Measurements from ENCODE around the gene DNAJB1. TPM values are rescaled to one million over a fixed set of nuclear protein-coding genes. Genes with fewer than 3 reads are reported as not detected.

DNAJB1 gene
- total and polyA plus RNA-seq, 10 of the 15 experiments (the other 5 are each of a cell fraction or from before 2014, with no cell fraction given), result 4.8 to 65.8 (median 34.9) TPM

- 0 out of 2 replicates have a peak, but pooled peaks have one; percentile 47 for TF ChIP-seq RB1 (IDR thresholded peaks at IDR 0.05; ENCODE audit: borderline replicate concordance)
- TF ChIP-seq ESRRA (IDR thresholded peaks at IDR 0.05; ENCODE audit: low read length), result no peak
- no peak for TF ChIP-seq RUNX3 (IDR thresholded peaks at IDR 0.05; ENCODE audit: low read length)
- TF ChIP-seq ZNF24 (IDR thresholded peaks at IDR 0.05), result no peak
- no peak for TF ChIP-seq SUPT20H (IDR thresholded peaks at IDR 0.05; ENCODE audit: borderline replicate concordance, control insufficient read depth, low read depth, low read length)
- TF ChIP-seq HDGF (IDR thresholded peaks at IDR 0.05), result no peak
- no peak for TF ChIP-seq SIN3A (IDR thresholded peaks at IDR 0.05; ENCODE audit: low read depth, low read length)
- TF ChIP-seq POLR2AphosphoS2 (IDR thresholded peaks at IDR 0.05; ENCODE audit: low read depth, low read length), result peak; percentile 68
- TF ChIP-seq SMAD5 (IDR thresholded peaks at IDR 0.05; ENCODE audit: low read depth), result no peak
- TF ChIP-seq CREM (IDR thresholded peaks at IDR 0.05; ENCODE audit: low read depth), result no peak
- TF ChIP-seq NFYB (IDR thresholded peaks at IDR 0.05; ENCODE audit: insufficient read depth, low read depth, low read length), result no peak
- no peak for TF ChIP-seq USF1 (IDR thresholded peaks at IDR 0.05; ENCODE audit: borderline replicate concordance, extremely low read length, insufficient read depth, low read depth, low read length)
- TF ChIP-seq NRF1 (conservative IDR thresholded peaks at IDR 0.05; ENCODE audit: low read depth, low read length), result no peak
- peak; percentile 64; the same call in 1 of the 2 replicates for TF ChIP-seq IKZF1 (conservative IDR thresholded peaks at IDR 0.05)
- no peak for TF ChIP-seq MEF2B (IDR thresholded peaks at IDR 0.05; ENCODE audit: partially characterized antibody, poor library complexity, severe bottlenecking)
- TF ChIP-seq, protein P1, sequence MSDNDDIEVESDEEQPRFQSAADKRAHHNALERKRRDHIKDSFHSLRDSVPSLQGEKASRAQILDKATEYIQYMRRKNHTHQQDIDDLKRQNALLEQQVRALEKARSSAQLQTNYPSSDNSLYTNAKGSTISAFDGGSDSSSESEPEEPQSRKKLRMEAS (IDR thresholded peaks at IDR 0.05; ENCODE audit: low read depth, low read length), result no peak
- TF ChIP-seq SMC3 (IDR thresholded peaks at IDR 0.05; ENCODE audit: borderline replicate concordance, low read length), result peak; percentile 51; the same call in 1 of the 2 replicates
- 0 out of 2 replicates have a peak, but pooled peaks have one; percentile 28 for TF ChIP-seq DPF2 (IDR thresholded peaks at IDR 0.05)
- no peak for TF ChIP-seq CHD2 (IDR thresholded peaks at IDR 0.05; ENCODE audit: borderline replicate concordance, low read depth, low read length)
- TF ChIP-seq JUNB (IDR thresholded peaks at IDR 0.05), result no peak
- no peak for TF ChIP-seq HDAC2 (IDR thresholded peaks at IDR 0.05)
- TF ChIP-seq LARP7 (IDR thresholded peaks at IDR 0.05), result 0 out of 2 replicates have a peak, but pooled peaks have one; percentile 62
- TF ChIP-seq, protein P2, sequence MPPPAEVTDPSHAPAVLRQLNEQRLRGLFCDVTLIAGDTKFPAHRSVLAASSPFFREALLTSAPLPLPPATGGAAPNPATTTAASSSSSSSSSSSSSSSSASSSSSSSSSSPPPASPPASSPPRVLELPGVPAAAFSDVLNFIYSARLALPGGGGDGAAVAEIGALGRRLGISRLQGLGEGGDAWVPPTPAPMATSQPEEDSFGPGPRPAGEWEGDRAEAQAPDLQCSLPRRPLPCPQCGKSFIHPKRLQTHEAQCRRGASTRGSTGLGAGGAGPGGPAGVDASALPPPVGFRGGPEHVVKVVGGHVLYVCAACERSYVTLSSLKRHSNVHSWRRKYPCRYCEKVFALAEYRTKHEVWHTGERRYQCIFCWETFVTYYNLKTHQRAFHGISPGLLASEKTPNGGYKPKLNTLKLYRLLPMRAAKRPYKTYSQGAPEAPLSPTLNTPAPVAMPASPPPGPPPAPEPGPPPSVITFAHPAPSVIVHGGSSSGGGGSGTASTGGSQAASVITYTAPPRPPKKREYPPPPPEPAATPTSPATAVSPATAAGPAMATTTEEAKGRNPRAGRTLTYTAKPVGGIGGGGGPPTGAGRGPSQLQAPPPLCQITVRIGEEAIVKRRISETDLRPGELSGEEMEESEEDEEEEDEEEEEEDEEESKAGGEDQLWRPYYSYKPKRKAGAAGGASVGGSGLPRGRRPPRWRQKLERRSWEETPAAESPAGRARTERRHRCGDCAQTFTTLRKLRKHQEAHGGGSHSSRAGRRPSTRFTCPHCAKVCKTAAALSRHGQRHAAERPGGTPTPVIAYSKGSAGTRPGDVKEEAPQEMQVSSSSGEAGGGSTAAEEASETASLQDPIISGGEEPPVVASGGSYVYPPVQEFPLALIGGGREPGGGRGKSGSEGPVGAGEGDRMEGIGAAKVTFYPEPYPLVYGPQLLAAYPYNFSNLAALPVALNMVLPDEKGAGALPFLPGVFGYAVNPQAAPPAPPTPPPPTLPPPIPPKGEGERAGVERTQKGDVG (CRISPR knock-in tag; IDR thresholded peaks at IDR 0.05), result no peak
- peak; percentile 22 to 72; a peak in 3 of 4 replicates for TF ChIP-seq BHLHE40 (IDR thresholded peaks at IDR 0.05; ENCODE audit: borderline replicate concordance in 1 of 2, low read depth in 2 of 2, low read length in 1 of 2)
- no peak for TF ChIP-seq EZH2 (IDR thresholded peaks at IDR 0.05; ENCODE audit: borderline replicate concordance, control insufficient read depth, low read depth, low read length)
- TF ChIP-seq POU2F2 (IDR thresholded peaks at IDR 0.05; ENCODE audit: borderline replicate concordance, low read depth, low read length), result no peak
- no peak for TF ChIP-seq TBL1XR1 (IDR thresholded peaks at IDR 0.05; ENCODE audit: low read depth, low read length)
- TF ChIP-seq SUZ12 (IDR thresholded peaks at IDR 0.05; ENCODE audit: unreplicated experiment), result no peak
Observed at GRCh38 chr19:14472202-14472938, 45.8 kb downstream of the DNAJB1 start (continued).
